HepG2 (cell line): Measurements from ENCODE around the gene ARHGAP45. TPM values are rescaled to one million over a fixed set of nuclear protein-coding genes. Genes with fewer than 3 reads are reported as not detected.
A peak's percentile ranks its signal among the peaks of the same experiment; 100 is the strongest.

Experiments
- AKAP8 ChIP-seq: sonication (generic); formaldehyde crosslinking; IDR thresholded peaks from 2 replicates; pipeline ENCODE4 v1.5.1; 2020; ENCODE audit warnings: mild to moderate bottlenecking, missing genetic modification reagents
- DR1 ChIP-seq: sonication (generic); formaldehyde crosslinking; IDR thresholded peaks from 2 replicates; pipeline ENCODE4 v1.8.0; 2021; ENCODE audit warnings: mild to moderate bottlenecking, missing genetic modification reagents, inconsistent platforms
- NFIB ChIP-seq: sonication (generic); formaldehyde crosslinking; IDR thresholded peaks from 2 replicates; pipeline ENCODE4 v1.9.0; 2021; ENCODE audit warnings: missing genetic modification reagents, mild to moderate bottlenecking, borderline replicate concordance
- SMAD1 ChIP-seq: sonication (generic); formaldehyde crosslinking; IDR thresholded peaks from 2 replicates; pipeline ENCODE4 v1.4.0; 2020; ENCODE audit warnings: missing genetic modification reagents, low read depth, mild to moderate bottlenecking, borderline replicate concordance
- SMARCC2 ChIP-seq: fragments of 450-650 bp; IDR thresholded peaks from 2 replicates; pipeline ENCODE4 v1.6.1; 2017; ENCODE audit warnings: antibody characterized with exemption, mild to moderate bottlenecking
- SRSF4 ChIP-seq: fragments of 200-400 bp; formaldehyde crosslinking; IDR thresholded peaks from one replicate; pipeline ENCODE4 v1.6.1; 2018; ENCODE audit warnings: mild to moderate bottlenecking, low read depth, low read length, moderate library complexity; ENCODE audit not compliant: poor library complexity, severe bottlenecking
- TP53 ChIP-seq: sonication (generic); formaldehyde crosslinking; conservative IDR thresholded peaks from 2 replicates; pipeline ENCODE4 v1.4.0; 2020; ENCODE audit warnings: missing genetic modification reagents
- ZMYM2 ChIP-seq: sonication (generic); formaldehyde crosslinking; IDR thresholded peaks from 2 replicates; pipeline ENCODE4 v1.8.0; 2022; ENCODE audit warnings: mild to moderate bottlenecking, missing genetic modification reagents
- ZNF230 ChIP-seq: sonication (generic); formaldehyde crosslinking; IDR thresholded peaks from 2 replicates; pipeline ENCODE4 v1.4.0; 2020; ENCODE audit warnings: mild to moderate bottlenecking, missing genetic modification reagents
- ZNF776 ChIP-seq: sonication (generic); formaldehyde crosslinking; IDR thresholded peaks from 2 replicates; pipeline ENCODE4 v1.4.0; 2020; ENCODE audit warnings: mild to moderate bottlenecking, missing genetic modification reagents
- polyA plus RNA-seq, 8 experiments: library from polyadenylated mRNA; depleted of rRNA in 3 of 8; stranded (reverse) in 7 of 8; unstranded in 1 of 8; fragments of >200 nt; fragmentation: Illumina TruSeq in 4 of 8; extraction: Trizol in 4 of 8; gene quantifications; 2 replicates each; pipeline versions ENCODE4 v1.2.1 to v1.2.3, GENCODE V29; 2011 to 2016; ENCODE audit warnings: low read depth in 4 of 8, missing spikeins in 1 of 8, mixed read lengths in 1 of 8; ENCODE audit not compliant: insufficient read depth in 1 of 8
- total RNA-seq, 5 experiments: library from RNA; depleted of rRNA; stranded (reverse); fragments of >200 nt; fragmentation: Illumina TruSeq; extraction: Trizol; gene quantifications; 2 replicates each; pipeline ENCODE4 v1.2.3, GENCODE V29; 2016; ENCODE audit warnings: low read depth in 1 of 5
- TF ChIP-seq, protein P1 (sequence below): sonication (generic); formaldehyde crosslinking; IDR thresholded peaks from one replicate; pipeline ENCODE4 v1.5.1; 2020; ENCODE audit warnings: mild to moderate bottlenecking, missing genetic modification reagents; ENCODE audit errors: not compliant biosample characterization
- TF ChIP-seq, protein P2 (sequence below): sonication (generic); formaldehyde crosslinking; IDR thresholded peaks from 2 replicates; pipeline ENCODE4 v1.5.0; 2020; ENCODE audit warnings: mild to moderate bottlenecking, missing genetic modification reagents
- TF ChIP-seq, protein P3 (sequence below): sonication (generic); formaldehyde crosslinking; IDR thresholded peaks from 2 replicates; pipeline ENCODE4 v1.8.0; 2022; ENCODE audit warnings: missing genetic modification reagents, low read depth, mild to moderate bottlenecking, borderline replicate concordance
- TF ChIP-seq, protein P4 (sequence below): sonication (generic); formaldehyde crosslinking; IDR thresholded peaks from 2 replicates; pipeline ENCODE4 v1.8.0; 2022; ENCODE audit warnings: mild to moderate bottlenecking, missing genetic modification reagents, borderline replicate concordance
- TF ChIP-seq, protein P5 (sequence below): IDR thresholded peaks from 2 replicates; pipeline ENCODE4 v1.6.1; 2018; ENCODE audit warnings: missing genetic modification reagents

Gene ARHGAP45
- total and polyA plus RNA-seq, 2 of the 13 experiments (the other 11 are each of a cell fraction or from before 2014, with no cell fraction given), result 0.84 to 32.0 TPM

DNA sequence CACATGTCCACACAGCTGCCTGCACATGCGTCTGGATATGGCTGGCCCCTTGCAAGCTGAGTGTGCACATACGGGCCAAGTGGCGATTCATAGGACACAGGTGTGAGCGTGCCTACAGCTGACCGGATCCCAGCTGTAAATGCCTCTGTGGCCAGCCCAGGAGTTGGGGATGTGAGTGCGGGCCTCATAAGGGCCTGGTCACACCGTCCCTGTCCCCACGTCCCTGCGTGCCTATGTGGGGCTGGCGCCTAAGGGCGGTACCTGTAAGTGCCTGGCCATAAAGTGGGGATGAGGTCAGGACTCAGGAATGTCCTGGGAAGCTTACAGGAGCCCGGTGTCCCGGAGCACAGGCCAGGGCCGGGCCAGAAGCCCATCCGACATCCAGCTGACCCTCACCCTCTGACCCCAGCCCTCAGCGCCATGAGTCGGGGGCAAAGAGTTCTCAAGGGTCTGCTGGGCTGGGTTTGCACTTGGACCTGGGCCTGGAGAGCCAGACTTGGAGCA is 1.3 kb upstream of the ARHGAP45 start (continued):
- TF ChIP-seq, protein P1, sequence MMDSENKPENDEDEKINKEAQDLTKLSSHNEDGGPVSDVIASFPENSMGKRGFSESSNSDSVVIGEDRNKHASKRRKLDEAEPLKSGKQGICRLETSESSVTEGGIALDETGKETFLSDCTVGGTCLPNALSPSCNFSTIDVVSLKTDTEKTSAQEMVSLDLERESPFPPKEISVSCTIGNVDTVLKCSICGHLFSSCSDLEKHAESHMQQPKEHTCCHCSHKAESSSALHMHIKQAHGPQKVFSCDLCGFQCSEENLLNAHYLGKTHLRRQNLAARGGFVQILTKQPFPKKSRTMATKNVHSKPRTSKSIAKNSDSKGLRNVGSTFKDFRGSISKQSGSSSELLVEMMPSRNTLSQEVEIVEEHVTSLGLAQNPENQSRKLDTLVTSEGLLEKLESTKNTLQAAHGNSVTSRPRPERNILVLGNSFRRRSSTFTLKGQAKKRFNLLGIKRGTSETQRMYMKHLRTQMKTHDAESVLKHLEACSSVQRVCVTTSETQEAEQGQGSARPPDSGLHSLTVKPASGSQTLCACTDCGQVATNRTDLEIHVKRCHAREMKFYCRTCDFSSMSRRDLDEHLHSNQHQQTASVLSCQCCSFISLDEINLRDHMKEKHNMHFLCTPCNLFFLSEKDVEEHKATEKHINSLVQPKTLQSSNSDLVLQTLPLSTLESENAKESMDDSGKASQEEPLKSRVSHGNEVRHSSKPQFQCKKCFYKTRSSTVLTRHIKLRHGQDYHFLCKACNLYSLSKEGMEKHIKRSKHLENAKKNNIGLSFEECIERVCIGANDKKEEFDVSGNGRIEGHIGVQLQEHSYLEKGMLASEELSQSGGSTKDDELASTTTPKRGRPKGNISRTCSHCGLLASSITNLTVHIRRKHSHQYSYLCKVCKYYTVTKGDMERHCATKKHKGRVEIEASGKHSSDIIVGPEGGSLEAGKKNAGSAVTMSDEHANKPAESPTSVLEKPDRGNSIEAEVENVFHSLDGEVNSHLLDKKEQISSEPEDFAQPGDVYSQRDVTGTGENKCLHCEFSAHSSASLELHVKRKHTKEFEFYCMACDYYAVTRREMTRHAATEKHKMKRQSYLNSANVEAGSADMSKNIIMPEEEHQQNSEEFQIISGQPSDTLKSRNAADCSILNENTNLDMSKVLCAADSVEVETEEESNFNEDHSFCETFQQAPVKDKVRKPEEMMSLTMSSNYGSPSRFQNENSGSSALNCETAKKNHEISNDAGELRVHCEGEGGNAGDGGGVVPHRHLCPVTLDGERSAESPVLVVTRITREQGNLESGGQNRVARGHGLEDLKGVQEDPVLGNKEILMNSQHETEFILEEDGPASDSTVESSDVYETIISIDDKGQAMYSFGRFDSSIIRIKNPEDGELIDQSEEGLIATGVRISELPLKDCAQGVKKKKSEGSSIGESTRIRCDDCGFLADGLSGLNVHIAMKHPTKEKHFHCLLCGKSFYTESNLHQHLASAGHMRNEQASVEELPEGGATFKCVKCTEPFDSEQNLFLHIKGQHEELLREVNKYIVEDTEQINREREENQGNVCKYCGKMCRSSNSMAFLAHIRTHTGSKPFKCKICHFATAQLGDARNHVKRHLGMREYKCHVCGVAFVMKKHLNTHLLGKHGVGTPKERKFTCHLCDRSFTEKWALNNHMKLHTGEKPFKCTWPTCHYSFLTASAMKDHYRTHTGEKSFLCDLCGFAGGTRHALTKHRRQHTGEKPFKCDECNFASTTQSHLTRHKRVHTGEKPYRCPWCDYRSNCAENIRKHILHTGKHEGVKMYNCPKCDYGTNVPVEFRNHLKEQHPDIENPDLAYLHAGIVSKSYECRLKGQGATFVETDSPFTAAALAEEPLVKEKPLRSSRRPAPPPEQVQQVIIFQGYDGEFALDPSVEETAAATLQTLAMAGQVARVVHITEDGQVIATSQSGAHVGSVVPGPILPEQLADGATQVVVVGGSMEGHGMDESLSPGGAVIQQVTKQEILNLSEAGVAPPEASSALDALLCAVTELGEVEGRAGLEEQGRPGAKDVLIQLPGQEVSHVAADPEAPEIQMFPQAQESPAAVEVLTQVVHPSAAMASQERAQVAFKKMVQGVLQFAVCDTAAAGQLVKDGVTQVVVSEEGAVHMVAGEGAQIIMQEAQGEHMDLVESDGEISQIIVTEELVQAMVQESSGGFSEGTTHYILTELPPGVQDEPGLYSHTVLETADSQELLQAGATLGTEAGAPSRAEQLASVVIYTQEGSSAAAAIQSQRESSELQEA, result no peak
- TF ChIP-seq, protein P2, sequence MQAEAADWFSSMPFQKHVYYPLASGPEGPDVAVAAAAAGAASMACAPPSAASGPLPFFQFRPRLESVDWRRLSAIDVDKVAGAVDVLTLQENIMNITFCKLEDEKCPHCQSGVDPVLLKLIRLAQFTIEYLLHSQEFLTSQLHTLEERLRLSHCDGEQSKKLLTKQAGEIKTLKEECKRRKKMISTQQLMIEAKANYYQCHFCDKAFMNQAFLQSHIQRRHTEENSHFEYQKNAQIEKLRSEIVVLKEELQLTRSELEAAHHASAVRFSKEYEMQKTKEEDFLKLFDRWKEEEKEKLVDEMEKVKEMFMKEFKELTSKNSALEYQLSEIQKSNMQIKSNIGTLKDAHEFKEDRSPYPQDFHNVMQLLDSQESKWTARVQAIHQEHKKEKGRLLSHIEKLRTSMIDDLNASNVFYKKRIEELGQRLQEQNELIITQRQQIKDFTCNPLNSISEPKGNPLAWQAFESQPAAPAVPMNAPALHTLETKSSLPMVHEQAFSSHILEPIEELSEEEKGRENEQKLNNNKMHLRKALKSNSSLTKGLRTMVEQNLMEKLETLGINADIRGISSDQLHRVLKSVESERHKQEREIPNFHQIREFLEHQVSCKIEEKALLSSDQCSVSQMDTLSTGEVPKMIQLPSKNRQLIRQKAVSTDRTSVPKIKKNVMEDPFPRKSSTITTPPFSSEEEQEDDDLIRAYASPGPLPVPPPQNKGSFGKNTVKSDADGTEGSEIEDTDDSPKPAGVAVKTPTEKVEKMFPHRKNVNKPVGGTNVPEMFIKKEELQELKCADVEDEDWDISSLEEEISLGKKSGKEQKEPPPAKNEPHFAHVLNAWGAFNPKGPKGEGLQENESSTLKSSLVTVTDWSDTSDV (CRISPR knock-in tag), result no peak
- TF ChIP-seq ZNF776 (CRISPR knock-in tag) (peak; percentile 59; the same call in 1 of the 2 replicates), TP53 (no peak), ZNF230 (CRISPR knock-in tag) (no peak), SMAD1 (no peak), SMARCC2 (no peak), AKAP8 (no peak), DR1 (CRISPR knock-in tag) (no peak), NFIB (CRISPR knock-in tag) (no peak), SRSF4 (no peak), ZMYM2 (CRISPR knock-in tag) (no peak)
- TF ChIP-seq, protein P3, sequence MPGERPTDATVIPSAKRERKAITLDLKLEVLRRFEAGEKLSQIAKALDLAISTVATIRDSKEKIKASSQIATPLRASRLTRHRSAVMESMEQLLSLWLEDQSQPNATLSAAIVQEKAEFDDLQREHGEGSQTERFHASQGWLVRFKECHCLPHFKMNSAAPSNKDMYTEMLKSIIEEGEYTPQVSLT (CRISPR knock-in tag), result no peak
- TF ChIP-seq, protein P4, sequence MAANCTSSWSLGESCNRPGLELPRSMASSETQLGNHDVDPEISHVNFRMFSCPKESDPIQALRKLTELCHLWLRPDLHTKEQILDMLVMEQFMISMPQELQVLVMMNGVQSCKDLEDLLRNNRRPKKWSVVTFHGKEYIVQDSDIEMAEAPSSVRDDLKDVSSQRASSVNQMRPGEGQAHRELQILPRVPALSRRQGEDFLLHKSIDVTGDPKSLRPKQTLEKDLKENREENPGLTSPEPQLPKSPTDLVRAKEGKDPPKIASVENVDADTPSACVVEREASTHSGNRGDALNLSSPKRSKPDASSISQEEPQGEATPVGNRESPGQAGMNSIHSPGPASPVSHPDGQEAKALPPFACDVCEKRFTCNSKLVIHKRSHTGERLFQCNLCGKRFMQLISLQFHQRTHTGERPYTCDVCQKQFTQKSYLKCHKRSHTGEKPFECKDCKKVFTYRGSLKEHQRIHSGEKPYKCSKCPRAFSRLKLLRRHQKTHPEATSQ, result no peak
- TF ChIP-seq, protein P5, sequence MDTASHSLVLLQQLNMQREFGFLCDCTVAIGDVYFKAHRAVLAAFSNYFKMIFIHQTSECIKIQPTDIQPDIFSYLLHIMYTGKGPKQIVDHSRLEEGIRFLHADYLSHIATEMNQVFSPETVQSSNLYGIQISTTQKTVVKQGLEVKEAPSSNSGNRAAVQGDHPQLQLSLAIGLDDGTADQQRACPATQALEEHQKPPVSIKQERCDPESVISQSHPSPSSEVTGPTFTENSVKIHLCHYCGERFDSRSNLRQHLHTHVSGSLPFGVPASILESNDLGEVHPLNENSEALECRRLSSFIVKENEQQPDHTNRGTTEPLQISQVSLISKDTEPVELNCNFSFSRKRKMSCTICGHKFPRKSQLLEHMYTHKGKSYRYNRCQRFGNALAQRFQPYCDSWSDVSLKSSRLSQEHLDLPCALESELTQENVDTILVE (CRISPR knock-in tag), result no peak
